Nephron (organoid): Measurements from ENCODE around the gene PVALEF.

ENCODE experiments used
- H3K27ac Mint-ChIP-seq, 3 experiments: 2 replicates each; pipeline ENCODE4 v1.8.0; 2020; ENCODE audit warnings: mixed read lengths in 3 of 3, mild to moderate bottlenecking in 2 of 3, moderate library complexity in 1 of 3
- H3K27me3 Mint-ChIP-seq: 2 replicates; pipeline ENCODE4 v1.8.0; 2021; ENCODE audit warnings: low read depth, mild to moderate bottlenecking, moderate library complexity, mixed read lengths
- H3K36me3 Mint-ChIP-seq: 2 replicates; pipeline ENCODE4 v1.8.0; 2020; ENCODE audit warnings: low read depth, mixed read lengths
- H3K4me1 Mint-ChIP-seq: 2 replicates; pipeline ENCODE4 v1.8.0; 2020; ENCODE audit warnings: mixed read lengths
- H3K4me3 Mint-ChIP-seq, 3 experiments: 2 replicates each; pipeline ENCODE4 v1.8.0; 2020; ENCODE audit warnings: mild to moderate bottlenecking in 3 of 3, mixed read lengths in 3 of 3, moderate library complexity in 2 of 3
- H3K9me3 Mint-ChIP-seq: 2 replicates; pipeline ENCODE4 v1.8.0; 2020; ENCODE audit warnings: mixed read lengths
- CTCF ChIP-seq, 3 experiments: fragments of 200-600 bp; sonication (generic); IDR thresholded peaks; one replicate each; pipeline ENCODE4 v1.5.0; 2021; ENCODE audit warnings: antibody characterized with exemption in 3 of 3; ENCODE audit not compliant: unreplicated experiment in 3 of 3

Gene PVALEF

GRCh38 chr17:81228420-81228819, 63.1 kb downstream of the PVALEF start:
- H3K4me1 Mint-ChIP-seq, result peaks cover 5% of the 10 kb centered on the region
- H3K27ac Mint-ChIP-seq, result no peak overlapping the region
- H3K27me3 Mint-ChIP-seq, result no peaks in the 10 kb centered on the region
- no peaks in the 10 kb centered on the region for H3K9me3 Mint-ChIP-seq
- TF ChIP-seq CTCF (IDR thresholded peaks at IDR 0.05; ENCODE audit: unreplicated experiment in 3 of 3), result no peak
- H3K4me3 Mint-ChIP-seq, result no peak overlapping the region
- H3K36me3 Mint-ChIP-seq, result peaks cover 22% of the 10 kb centered on the region

- Mint-ChIP-seq H3K4me3 (no peak overlapping the region), H3K27me3 (no peaks in the 10 kb centered on the region), H3K9me3 (no peaks in the 10 kb centered on the region), H3K36me3 (peaks cover 22% of the 10 kb centered on the region), H3K4me1 (no peaks in the 10 kb centered on the region), H3K27ac (no peak overlapping the region)
- TF ChIP-seq CTCF (IDR thresholded peaks at IDR 0.05; ENCODE audit: unreplicated experiment in 3 of 3), result no peak
These were observed 63.7 kb downstream of the PVALEF start for GRCh38 chr17:81228834-81229665.

GRCh38 chr17:81229666-81229920, 64.3 kb downstream of the PVALEF start:
- Mint-ChIP-seq H3K27ac (no peak overlapping the region), H3K4me3 (no peak overlapping the region), H3K36me3 (peaks cover 22% of the 10 kb centered on the region), H3K27me3 (no peaks in the 10 kb centered on the region), H3K9me3 (no peaks in the 10 kb centered on the region), H3K4me1 (no peaks in the 10 kb centered on the region)
- TF ChIP-seq CTCF (IDR thresholded peaks at IDR 0.05; ENCODE audit: unreplicated experiment in 3 of 3), result no peak

GRCh38 chr17:81230043-81230820, 64.9 kb downstream of the PVALEF start:
- TF ChIP-seq CTCF (IDR thresholded peaks at IDR 0.05; ENCODE audit: unreplicated experiment in 3 of 3), result peak in 1 of 3 experiments; percentile 15
- H3K4me1 Mint-ChIP-seq, result no peaks in the 10 kb centered on the region
- peaks cover 28% of the 10 kb centered on the region for H3K36me3 Mint-ChIP-seq
- no peaks in the 10 kb centered on the region for H3K27me3 Mint-ChIP-seq
- no peaks in the 10 kb centered on the region for H3K9me3 Mint-ChIP-seq
- H3K27ac Mint-ChIP-seq, result no peak overlapping the region
- H3K4me3 Mint-ChIP-seq, result no peak overlapping the region

- H3K4me3 Mint-ChIP-seq, result no peak overlapping the region
- TF ChIP-seq CTCF (IDR thresholded peaks at IDR 0.05; ENCODE audit: unreplicated experiment in 3 of 3), result no peak
- H3K9me3 Mint-ChIP-seq, result no peaks in the 10 kb centered on the region
- no peaks in the 10 kb centered on the region for H3K27me3 Mint-ChIP-seq
- H3K27ac Mint-ChIP-seq, result no peak overlapping the region
- peaks cover 28% of the 10 kb centered on the region for H3K36me3 Mint-ChIP-seq
- no peaks in the 10 kb centered on the region for H3K4me1 Mint-ChIP-seq
These were observed 65.9 kb downstream of the PVALEF start for GRCh38 chr17:81231121-81231645.
